Stomach (tissue), 9 donors: ENCODE results near the gene CLTC. TPM values are rescaled to one million over a fixed set of nuclear protein-coding genes. Genes with fewer than 3 reads are reported as not detected.

Experiments
- DNase-seq, 2 donors: peaks; one replicate each; pipeline versions ENCODE4 v3.0.0 to v3.0.0-alpha.2; 2013 to 2019
- H3K27ac ChIP-seq, 5 donors: fragments of 200-600 bp in 4 of 5; sonication (generic) in 4 of 5; one replicate each; pipeline ENCODE4 v1.5.1; 2013 to 2019; ENCODE audit warnings: mild to moderate bottlenecking in 1 of 5, moderate library complexity in 1 of 5
- H3K27me3 ChIP-seq, 3 donors: fragments of 200-600 bp; sonication (generic); one replicate each; pipeline ENCODE4 v1.5.1; 2017 to 2019; ENCODE audit warnings: mixed run types in 1 of 3
- H3K36me3 ChIP-seq, 4 donors: fragments of 200-600 bp; sonication (generic); 1 replicate in 3 of 4; 2 replicates in 1 of 4; pipeline ENCODE4 v1.5.1; 2016 to 2019
- H3K4me1 ChIP-seq, 4 donors: fragments of 200-600 bp; sonication (generic); one replicate each; pipeline ENCODE4 v1.5.1; 2016 to 2019
- H3K4me3 ChIP-seq, 4 donors: fragments of 200-600 bp; sonication (generic) in 3 of 4; one replicate each; pipeline ENCODE4 v1.5.1; 2016 to 2019; ENCODE audit warnings: mild to moderate bottlenecking in 1 of 4
- H3K9me3 ChIP-seq, 4 donors: fragments of 200-600 bp; sonication (generic); one replicate each; pipeline ENCODE4 v1.5.1; 2016 to 2019
- EP300 ChIP-seq: sonication (generic); formaldehyde crosslinking; IDR thresholded peaks from one replicate; pipeline ENCODE4 v1.6.1; 2017; ENCODE audit warnings: antibody characterized with exemption
- POLR2A ChIP-seq, 4 donors: fragments of 450-650 bp; IDR thresholded peaks; one replicate each; pipeline ENCODE4 v1.6.1; 2016; ENCODE audit warnings: antibody characterized with exemption in 4 of 4, control low read depth in 2 of 4, mild to moderate bottlenecking in 1 of 4, moderate library complexity in 1 of 4
- POLR2AphosphoS5 ChIP-seq, 3 donors: sonication (generic); formaldehyde crosslinking; IDR thresholded peaks; one replicate each; pipeline ENCODE4 v1.6.1; 2016; ENCODE audit warnings: antibody characterized with exemption in 3 of 3
- WGBS, 5 donors: extraction: QIAGEN DNeasy Blood & Tissue Kit in 3 of 5; methylation state at CpG; one replicate each; pipeline versions ENCODE4 v1.1.5 to v1.1.7; 2013 to 2018; 5-methylcytosine and 5-hydroxymethylcytosine counted together
- intact Hi-C: fragments of 100-400 bp; cut with DNase I; formaldehyde crosslinking; loops from one replicate; pipeline ENCODE4 v1.15.1; 2023; ENCODE audit warnings: low total_unique reads
- polyA plus RNA-seq, 3 donors: library from polyadenylated mRNA; stranded (reverse); fragments of 200-250 nt; gene quantifications; one replicate each; pipeline ENCODE4 v1.2.3, GENCODE V29; 2013
- total RNA-seq, 5 donors: library from RNA; depleted of rRNA; stranded (reverse); fragments of >200 nt; gene quantifications; one replicate each; pipeline versions ENCODE4 v1.1.0 to v1.2.3, GENCODE V29; 2014 to 2016
- TF ChIP-seq, protein P1 (sequence below), 7 experiments: fragments of 450-650 bp in 4 of 7; fragments of 200-600 bp in 3 of 7; sonication (generic) in 3 of 7; IDR thresholded peaks; one replicate each; pipeline ENCODE4 v1.5.1; 2016 to 2019; ENCODE audit warnings: antibody characterized with exemption in 7 of 7, control low read depth in 2 of 7, mild to moderate bottlenecking in 1 of 7
- donor health status: healthy with polysubstance abuse.
- donor health status: Bipolar disorder and iron deficiency.
- donor health status: healthy.

Gene CLTC
- total and polyA plus RNA-seq, 8 donors = 38.5 to 363 (median 135) TPM

DNA sequence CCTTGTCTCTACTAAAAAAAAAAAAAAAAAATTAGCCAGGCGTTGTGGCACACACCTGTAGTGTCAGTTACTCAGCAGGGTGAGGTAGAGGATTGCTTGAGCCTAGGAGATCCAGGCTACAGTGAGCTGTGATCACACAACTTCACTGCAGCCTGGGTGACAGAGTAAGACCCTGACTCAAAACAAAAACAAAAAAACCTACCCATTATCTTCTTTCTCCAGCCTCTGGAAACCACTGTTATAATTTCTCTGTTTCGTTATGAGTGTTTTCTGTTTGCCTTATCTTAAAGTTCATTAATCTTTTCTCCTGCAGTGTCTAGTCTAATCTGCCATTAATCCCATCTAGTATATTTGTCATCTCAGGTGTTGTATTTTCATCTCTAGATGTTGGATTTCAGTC, 18.6 kb upstream of the CLTC start:
- Histone ChIP-seq H3K27ac (no peak overlapping the region), H3K27me3 (no peaks in the 10 kb centered on the region), H3K9me3 (no peaks in the 10 kb centered on the region), H3K4me3 (no peak overlapping the region), H3K4me1 (no peaks in the 10 kb centered on the region), H3K36me3 (peaks cover 6 to 66% (median 61%) of the 10 kb centered on the region in 4 donors)
- WGBS, 5 donors = 83 to 93% (median 86%) methylated on average over 2 of the region's 2 CpGs
- TF ChIP-seq EP300 (no peak), POLR2A (IDR thresholded peaks at IDR 0.05) (no peak), POLR2AphosphoS5 (IDR thresholded peaks at IDR 0.05) (no peak)
- TF ChIP-seq, protein P1, sequence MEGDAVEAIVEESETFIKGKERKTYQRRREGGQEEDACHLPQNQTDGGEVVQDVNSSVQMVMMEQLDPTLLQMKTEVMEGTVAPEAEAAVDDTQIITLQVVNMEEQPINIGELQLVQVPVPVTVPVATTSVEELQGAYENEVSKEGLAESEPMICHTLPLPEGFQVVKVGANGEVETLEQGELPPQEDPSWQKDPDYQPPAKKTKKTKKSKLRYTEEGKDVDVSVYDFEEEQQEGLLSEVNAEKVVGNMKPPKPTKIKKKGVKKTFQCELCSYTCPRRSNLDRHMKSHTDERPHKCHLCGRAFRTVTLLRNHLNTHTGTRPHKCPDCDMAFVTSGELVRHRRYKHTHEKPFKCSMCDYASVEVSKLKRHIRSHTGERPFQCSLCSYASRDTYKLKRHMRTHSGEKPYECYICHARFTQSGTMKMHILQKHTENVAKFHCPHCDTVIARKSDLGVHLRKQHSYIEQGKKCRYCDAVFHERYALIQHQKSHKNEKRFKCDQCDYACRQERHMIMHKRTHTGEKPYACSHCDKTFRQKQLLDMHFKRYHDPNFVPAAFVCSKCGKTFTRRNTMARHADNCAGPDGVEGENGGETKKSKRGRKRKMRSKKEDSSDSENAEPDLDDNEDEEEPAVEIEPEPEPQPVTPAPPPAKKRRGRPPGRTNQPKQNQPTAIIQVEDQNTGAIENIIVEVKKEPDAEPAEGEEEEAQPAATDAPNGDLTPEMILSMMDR (IDR thresholded peaks at IDR 0.05) = no peak
- DNase-seq = no peak
- intact Hi-C loops = no loop called here

DNA sequence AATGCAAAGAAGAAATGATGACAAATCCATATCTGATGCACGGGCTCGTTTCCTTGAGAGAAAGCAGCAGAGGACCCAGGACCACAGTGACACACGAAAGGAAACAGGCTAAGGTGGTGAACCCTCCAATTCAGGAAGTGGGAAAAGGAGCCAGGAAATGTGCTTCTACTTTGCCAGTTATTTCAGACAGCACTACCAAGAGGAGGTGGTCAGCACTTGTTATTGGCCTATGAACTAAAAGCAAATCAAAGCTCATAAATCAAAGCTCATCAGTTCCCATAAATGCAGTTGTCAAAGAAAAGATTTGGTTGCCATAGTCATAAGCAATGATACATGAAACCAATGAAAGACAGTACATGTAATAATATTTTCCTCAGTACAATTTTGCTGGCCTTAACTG, 12.6 kb upstream of the CLTC start:
- H3K9me3 ChIP-seq = no peaks in the 10 kb centered on the region
- no peak overlapping the region for H3K4me3 ChIP-seq
- peaks cover 2 to 89% (median 83%) of the 10 kb centered on the region in 4 donors for H3K36me3 ChIP-seq
- no peaks in the 10 kb centered on the region for H3K4me1 ChIP-seq
- H3K27me3 ChIP-seq = no peaks in the 10 kb centered on the region
- TF ChIP-seq POLR2AphosphoS5 (IDR thresholded peaks at IDR 0.05) (no peak), POLR2A (IDR thresholded peaks at IDR 0.05) (no peak), EP300 (no peak)
- TF ChIP-seq, protein P1 (IDR thresholded peaks at IDR 0.05) = no peak
- no peak for DNase-seq
- 75 to 88% (median 85%) methylated on average over 3 of the region's 3 CpGs for WGBS, 5 donors
- intact Hi-C loops = no loop called here
- no peak overlapping the region for H3K27ac ChIP-seq

DNA sequence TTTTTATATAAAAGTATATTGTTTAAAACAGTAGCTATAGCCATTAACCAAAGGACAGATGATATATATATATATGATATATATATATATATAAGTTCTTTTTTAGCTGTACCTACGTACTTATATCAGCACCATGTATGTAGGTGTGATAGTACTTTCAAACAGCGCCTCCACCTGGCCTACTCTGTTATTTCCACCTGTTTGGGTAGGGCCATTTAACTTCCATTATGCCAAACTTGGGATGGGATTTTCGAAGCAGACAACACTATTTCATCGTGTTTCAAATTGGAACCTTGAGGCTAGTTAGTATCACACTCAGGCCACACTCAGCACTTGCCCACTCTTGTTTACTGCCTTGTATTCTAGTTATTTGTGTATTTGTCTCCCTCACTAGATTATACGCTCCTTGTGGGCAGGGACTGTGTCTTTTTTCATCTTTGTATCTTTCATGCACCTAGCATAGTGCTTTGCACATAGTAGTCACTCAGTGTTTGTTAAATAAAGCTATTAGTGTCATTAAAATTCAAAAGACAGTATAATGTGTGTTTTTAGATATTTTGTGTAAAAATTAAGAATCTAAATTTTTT, 11.8 kb upstream of the CLTC start:
- intact Hi-C loops = no loop called here
- no peak overlapping the region for H3K4me3 ChIP-seq
- no peak overlapping the region for H3K27ac ChIP-seq
- peaks cover 0 to 83% (median 75%) of the 10 kb centered on the region in 4 donors for H3K36me3 ChIP-seq
- 86 to 96% (median 90%) methylated on average over 5 of the region's 5 CpGs for WGBS, 5 donors
- peak in 1 of 2 donors; percentile 18 for DNase-seq
- no peaks in the 10 kb centered on the region for H3K27me3 ChIP-seq
- no peaks in the 10 kb centered on the region for H3K4me1 ChIP-seq
- TF ChIP-seq POLR2A (IDR thresholded peaks at IDR 0.05) (no peak), EP300 (no peak), POLR2AphosphoS5 (IDR thresholded peaks at IDR 0.05) (no peak)
- TF ChIP-seq, protein P1 (IDR thresholded peaks at IDR 0.05) = no peak
- no peaks in the 10 kb centered on the region for H3K9me3 ChIP-seq

DNA sequence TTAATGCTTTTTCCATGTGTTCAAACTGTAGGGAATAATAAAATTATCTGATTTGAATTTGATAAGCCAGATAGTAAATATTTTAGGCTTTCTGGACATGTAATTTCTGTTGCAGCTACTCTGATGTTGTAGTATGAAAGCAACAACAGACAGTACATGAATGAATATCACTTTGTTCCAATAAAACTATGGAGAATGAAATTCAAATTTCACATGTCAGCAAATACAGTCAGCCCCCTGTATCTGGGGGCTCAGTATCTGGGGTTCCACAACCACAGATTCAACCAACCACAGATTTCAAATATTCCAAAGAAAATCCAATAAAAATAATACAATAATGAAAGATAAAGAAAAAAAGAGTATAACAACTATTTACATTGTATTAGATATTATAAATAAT, 8.2 kb upstream of the CLTC start:
- peaks cover 0 to 52% (median 40%) of the 10 kb centered on the region in 4 donors for H3K36me3 ChIP-seq

More for the DNA sequence above, 8.2 kb upstream of the CLTC start:
- intact Hi-C loops = no loop called here
- Histone ChIP-seq H3K27me3 (no peaks in the 10 kb centered on the region), H3K4me3 (no peak overlapping the region), H3K9me3 (no peaks in the 10 kb centered on the region), H3K4me1 (peaks cover 0 to 5% (median 2%) of the 10 kb centered on the region in 4 donors), H3K27ac (no peak overlapping the region)
- no peak for DNase-seq
- TF ChIP-seq POLR2AphosphoS5 (IDR thresholded peaks at IDR 0.05) (no peak), POLR2A (IDR thresholded peaks at IDR 0.05) (no peak), EP300 (no peak)
- TF ChIP-seq, protein P1 (IDR thresholded peaks at IDR 0.05) = no peak
